ENCODE results near the gene TPX2. TPM values are rescaled to one million over a fixed set of nuclear protein-coding genes. Genes with fewer than 3 reads are reported as not detected.

TPX2 gene
- total and polyA plus RNA-seq, 2 donors (not counting 3 experiments of a cell fraction or from before 2014, with no cell fraction given), result 24.8 to 114 TPM

DNA sequence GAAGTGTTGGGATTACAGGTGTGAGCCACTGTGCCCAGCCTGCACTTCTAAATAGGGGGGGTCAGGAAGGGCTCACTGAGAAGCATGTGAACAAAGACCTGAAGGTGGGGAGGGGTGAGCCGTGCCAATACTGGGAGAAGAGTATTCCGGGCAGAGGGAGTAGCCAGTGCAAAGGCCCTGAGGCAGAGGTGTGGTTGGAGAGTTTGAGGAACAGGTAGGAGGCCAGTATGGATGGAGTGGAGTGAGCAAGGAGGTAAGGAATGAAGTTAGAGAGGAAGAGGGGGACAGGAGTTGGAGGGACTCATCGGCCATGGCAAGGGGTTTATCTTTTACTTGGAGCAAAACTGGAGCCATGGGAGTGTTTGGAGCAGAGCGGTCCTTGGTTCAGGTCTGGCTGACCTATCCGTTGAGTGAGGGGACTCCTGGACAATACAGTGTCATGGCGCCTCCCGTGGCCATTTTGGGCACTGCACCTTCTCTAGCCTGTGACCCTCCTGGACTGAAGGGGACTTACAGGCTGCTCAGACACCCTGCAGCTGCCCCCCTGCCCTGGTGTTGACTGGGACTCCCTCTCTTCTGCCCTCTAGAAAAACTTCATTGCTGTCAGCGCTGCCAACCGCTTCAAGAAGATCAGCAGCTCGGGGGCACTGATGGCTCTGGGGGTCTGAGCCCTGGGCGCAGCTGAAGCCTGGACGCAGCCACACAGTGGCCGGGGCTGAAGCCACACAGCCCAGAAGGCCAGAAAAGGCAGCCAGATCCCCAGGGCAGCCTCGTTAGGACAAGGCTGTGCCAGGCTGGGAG, 94.2 kb downstream of the TPX2 start:
- H3K4me1 ChIP-seq (ENCODE audit: control insufficient read depth, extremely low read depth, insufficient read depth, low read length), result peaks cover 37% of the 10 kb centered on the region
- no peak overlapping the region for H3K4me2 ChIP-seq (ENCODE audit: insufficient read depth, low read length)
- intact Hi-C loops (cut with micrococcal nuclease), result loop anchor here (1.0 kb wide), 1 partner anchor 10 kb away; no protein-coding TSS in a partner anchor
- H3K36me3 ChIP-seq (ENCODE audit: control insufficient read depth in 2 of 2, extremely low read depth in 1 of 2, insufficient read depth in 2 of 2, low read length in 2 of 2), result no peaks in the 10 kb centered on the region
- no peaks in the 10 kb centered on the region for H3K27me3 ChIP-seq (ENCODE audit: control insufficient read depth in 2 of 2, insufficient read depth in 2 of 2, low read length in 2 of 2)
- DNase-seq (ENCODE audit: low read depth, low spot score), result peak; percentile 67
- no peak overlapping the region for H3K9ac ChIP-seq (replicated peaks; ENCODE audit: extremely low read depth, insufficient read depth, low read length)
- BruUV-seq (replicated peaks), result no TSS peak
- CTCF ChIA-PET, result interaction anchor here (1.0 to 25.3 kb wide), 5 partner anchors 10 to 199 kb away, joined by 4 to 619 read pairs (median 8); partner anchors contain the start of gene FOXS1
- H3K4me3 ChIP-seq (replicated peaks in 1 of 3; ENCODE audit: insufficient read depth in 1 of 3, low read depth in 1 of 3, low read length in 3 of 3), result no peak overlapping the region
- no peaks in the 10 kb centered on the region for H3K79me2 ChIP-seq (ENCODE audit: control insufficient read depth, insufficient read depth, low read length)
- no peaks in the 10 kb centered on the region for H4K20me1 ChIP-seq (replicated peaks; ENCODE audit: control insufficient read depth, extremely low read depth, insufficient read depth, low read length)
- H3K9me1 ChIP-seq (replicated peaks; ENCODE audit: control insufficient read depth, extremely low read depth, insufficient read depth, low read length), result no peaks in the 10 kb centered on the region
- peak; percentile 88 for FAIRE-seq
- H2AFZ ChIP-seq (ENCODE audit: low read depth, low read length), result no peak overlapping the region
- H3K9me3 ChIP-seq (replicated peaks; ENCODE audit: control insufficient read depth, insufficient read depth, low read length), result no peaks in the 10 kb centered on the region
- H3K27ac ChIP-seq (ENCODE audit: insufficient read depth, low read depth, low read length), result no peak overlapping the region
- dilution Hi-C loops (cut with MboI; ENCODE audit: extremely low pct_ligation_motif_present, low sequenced_read_pairs), result no loop called here
- no peak for TF ChIP-seq JUN (IDR thresholded peaks at IDR 0.05; ENCODE audit: borderline replicate concordance, insufficient read depth, insufficient read length, low read depth)
- TF ChIP-seq, protein P1, sequence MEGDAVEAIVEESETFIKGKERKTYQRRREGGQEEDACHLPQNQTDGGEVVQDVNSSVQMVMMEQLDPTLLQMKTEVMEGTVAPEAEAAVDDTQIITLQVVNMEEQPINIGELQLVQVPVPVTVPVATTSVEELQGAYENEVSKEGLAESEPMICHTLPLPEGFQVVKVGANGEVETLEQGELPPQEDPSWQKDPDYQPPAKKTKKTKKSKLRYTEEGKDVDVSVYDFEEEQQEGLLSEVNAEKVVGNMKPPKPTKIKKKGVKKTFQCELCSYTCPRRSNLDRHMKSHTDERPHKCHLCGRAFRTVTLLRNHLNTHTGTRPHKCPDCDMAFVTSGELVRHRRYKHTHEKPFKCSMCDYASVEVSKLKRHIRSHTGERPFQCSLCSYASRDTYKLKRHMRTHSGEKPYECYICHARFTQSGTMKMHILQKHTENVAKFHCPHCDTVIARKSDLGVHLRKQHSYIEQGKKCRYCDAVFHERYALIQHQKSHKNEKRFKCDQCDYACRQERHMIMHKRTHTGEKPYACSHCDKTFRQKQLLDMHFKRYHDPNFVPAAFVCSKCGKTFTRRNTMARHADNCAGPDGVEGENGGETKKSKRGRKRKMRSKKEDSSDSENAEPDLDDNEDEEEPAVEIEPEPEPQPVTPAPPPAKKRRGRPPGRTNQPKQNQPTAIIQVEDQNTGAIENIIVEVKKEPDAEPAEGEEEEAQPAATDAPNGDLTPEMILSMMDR (IDR thresholded peaks at IDR 0.05; ENCODE audit: extremely low read depth in 1 of 2, insufficient read depth in 1 of 2, low read depth in 1 of 2, low read length in 2 of 2), result peak; percentile 89 to 93
- POLR2A ChIA-PET, result no interaction called here

DNA sequence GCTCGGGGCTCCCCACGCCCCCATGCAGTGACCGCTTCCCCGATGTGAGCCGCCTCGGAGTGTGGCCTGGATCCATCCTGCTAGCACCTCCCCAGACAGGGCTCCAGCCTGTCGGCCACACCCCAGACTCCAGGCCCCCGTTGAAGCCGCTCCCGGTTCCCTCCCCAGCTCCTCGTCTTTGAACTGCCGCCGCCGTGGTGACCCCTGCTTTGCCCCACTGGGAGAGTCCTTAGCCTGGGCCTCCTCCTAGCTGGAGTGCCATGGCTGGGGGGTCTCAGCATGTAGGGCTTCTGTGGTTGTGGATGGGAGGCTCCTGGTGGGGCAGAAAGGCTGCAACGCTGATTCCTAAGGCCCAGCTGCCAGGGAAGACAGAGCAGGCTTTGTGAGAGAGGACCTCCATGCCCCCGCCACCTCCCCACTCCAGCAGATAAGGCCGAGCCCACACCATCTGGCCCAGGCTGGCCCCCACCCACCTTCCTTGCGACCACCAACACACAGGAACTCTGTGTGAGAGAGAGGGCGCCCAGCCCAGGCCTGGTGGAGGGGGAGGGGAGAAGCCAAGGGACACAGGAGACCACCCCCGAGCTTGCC, 94.9 kb downstream of the TPX2 start:
- CTCF ChIA-PET, result interaction anchor here (0.8 to 25.3 kb wide), 6 partner anchors 11 to 200 kb away, joined by 3 to 619 read pairs (median 6); partner anchors contain the start of genes FOXS1 and PDRG1

More for the DNA sequence above, 94.9 kb downstream of the TPX2 start:
- FAIRE-seq (no peak), DNase-seq (ENCODE audit: low read depth, low spot score) (no peak)
- TF ChIP-seq JUN (IDR thresholded peaks at IDR 0.05; ENCODE audit: borderline replicate concordance, insufficient read depth, insufficient read length, low read depth) (no peak), EZH2 (IDR thresholded peaks at IDR 0.05; ENCODE audit: borderline replicate concordance, low read depth, low read length, severe bottlenecking) (no peak), FOS (IDR thresholded peaks at IDR 0.05; ENCODE audit: borderline replicate concordance, insufficient read depth, low read length) (no peak), GATA2 (IDR thresholded peaks at IDR 0.05; ENCODE audit: insufficient read depth, insufficient read length, low read depth, low read length) (no peak), MYC (IDR thresholded peaks at IDR 0.05; ENCODE audit: low read depth, low read length) (no peak), POLR2A (IDR thresholded peaks at IDR 0.05; ENCODE audit: low read depth, low read length) (no peak), POLR2AphosphoS5 (IDR thresholded peaks at IDR 0.05; ENCODE audit: insufficient read depth, low read depth, low read length) (no peak)
- TF ChIP-seq, protein P1 (IDR thresholded peaks at IDR 0.05; ENCODE audit: extremely low read depth in 1 of 2, insufficient read depth in 1 of 2, low read depth in 1 of 2, low read length in 2 of 2), result no peak
- TF ChIP-seq, protein P2, sequence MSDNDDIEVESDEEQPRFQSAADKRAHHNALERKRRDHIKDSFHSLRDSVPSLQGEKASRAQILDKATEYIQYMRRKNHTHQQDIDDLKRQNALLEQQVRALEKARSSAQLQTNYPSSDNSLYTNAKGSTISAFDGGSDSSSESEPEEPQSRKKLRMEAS (IDR thresholded peaks at IDR 0.05; ENCODE audit: insufficient read depth, insufficient read length), result no peak
- no peak overlapping the region for H3K9ac ChIP-seq (replicated peaks; ENCODE audit: extremely low read depth, insufficient read depth, low read length)
- H3K27me3 ChIP-seq (ENCODE audit: control insufficient read depth in 2 of 2, insufficient read depth in 2 of 2, low read length in 2 of 2), result no peaks in the 10 kb centered on the region
- H3K4me3 ChIP-seq (replicated peaks in 1 of 3; ENCODE audit: insufficient read depth in 1 of 3, low read depth in 1 of 3, low read length in 3 of 3), result no peak overlapping the region
- H2AFZ ChIP-seq (ENCODE audit: low read depth, low read length), result no peak overlapping the region
- H3K4me2 ChIP-seq (ENCODE audit: insufficient read depth, low read length), result no peak overlapping the region
- H3K9me3 ChIP-seq (replicated peaks; ENCODE audit: control insufficient read depth, insufficient read depth, low read length), result no peaks in the 10 kb centered on the region
- H3K79me2 ChIP-seq (ENCODE audit: control insufficient read depth, insufficient read depth, low read length), result no peaks in the 10 kb centered on the region
- peaks cover 42% of the 10 kb centered on the region for H3K4me1 ChIP-seq (ENCODE audit: control insufficient read depth, extremely low read depth, insufficient read depth, low read length)
- no peaks in the 10 kb centered on the region for H3K9me1 ChIP-seq (replicated peaks; ENCODE audit: control insufficient read depth, extremely low read depth, insufficient read depth, low read length)
- BruUV-seq (replicated peaks), result no TSS peak
- POLR2A ChIA-PET, result no interaction called here
- dilution Hi-C loops (cut with MboI; ENCODE audit: extremely low pct_ligation_motif_present, low sequenced_read_pairs) (no loop called here), intact Hi-C loops (cut with micrococcal nuclease) (loop anchor here (1.0 kb wide), 1 partner anchor 11 kb away; no protein-coding TSS in a partner anchor)
- H4K20me1 ChIP-seq (replicated peaks; ENCODE audit: control insufficient read depth, extremely low read depth, insufficient read depth, low read length), result no peaks in the 10 kb centered on the region
- no peaks in the 10 kb centered on the region for H3K36me3 ChIP-seq (ENCODE audit: control insufficient read depth in 2 of 2, extremely low read depth in 1 of 2, insufficient read depth in 2 of 2, low read length in 2 of 2)
- H3K27ac ChIP-seq (ENCODE audit: insufficient read depth, low read depth, low read length), result no peak overlapping the region

Measured in endothelial cell of umbilical vein (primary cell).